ENCODE measurements around the gene ZC3H6.

The ZC3H6 gene

GRCh38 chr2:112275311-112275886 is at the start of gene ZC3H6:
TSS of gene ZC3H6 (plus strand) at chr2:112275597. CDS start at chr2:112275995, 398 bp downstream.
- DNase-seq, result peak; percentile 100

- DNase-seq, result no peak
Observed at GRCh38 chr2:112229348-112229747, 46.0 kb upstream of the ZC3H6 start.

GRCh38 chr2:112230371-112230770 is 45.0 kb upstream of the ZC3H6 start:
- no peak for DNase-seq

GRCh38 chr2:112239862-112240261 is 35.5 kb upstream of the ZC3H6 start:
- DNase-seq, result no peak

GRCh38 chr2:112242384-112242783 is 33.0 kb upstream of the ZC3H6 start:
- DNase-seq, result no peak

GRCh38 chr2:112243233-112243632 is 32.2 kb upstream of the ZC3H6 start:
- DNase-seq, result no peak

GRCh38 chr2:112244854-112245253 is 30.5 kb upstream of the ZC3H6 start:
- no peak for DNase-seq

GRCh38 chr2:112251271-112251670 is 24.1 kb upstream of the ZC3H6 start:
- DNase-seq, result no peak

GRCh38 chr2:112253261-112253815 is 22.1 kb upstream of the ZC3H6 start:
- DNase-seq, result no peak

- peak; percentile 97 for DNase-seq
Observed at GRCh38 chr2:112254466-112255240, 20.7 kb upstream of the ZC3H6 start, which contains the start of gene ZC3H8. TSS of gene ZC3H8 (minus strand) at chr2:112255042. CDS start at chr2:112254981, 61 bp downstream.

- no peak for DNase-seq
Observed at GRCh38 chr2:112255875-112256274, 19.5 kb upstream of the ZC3H6 start.

- DNase-seq, result no peak
Observed at GRCh38 chr2:112256654-112257053, 18.7 kb upstream of the ZC3H6 start.

- DNase-seq, result no peak
Observed at GRCh38 chr2:112257575-112257974, 17.8 kb upstream of the ZC3H6 start.

GRCh38 chr2:112259509-112260294 is 15.7 kb upstream of the ZC3H6 start:
- DNase-seq, result peak; percentile 76

GRCh38 chr2:112260295-112260625 is 15.1 kb upstream of the ZC3H6 start:
- DNase-seq, result no peak

GRCh38 chr2:112262876-112263275 is 12.5 kb upstream of the ZC3H6 start:
- DNase-seq, result no peak

- no peak for DNase-seq
Observed at GRCh38 chr2:112268547-112268946, 6.8 kb upstream of the ZC3H6 start.

GRCh38 chr2:112272669-112273068 is 2.7 kb upstream of the ZC3H6 start:
- DNase-seq, result no peak

- DNase-seq, result no peak
Observed at GRCh38 chr2:112273349-112273748, 2.0 kb upstream of the ZC3H6 start.

GRCh38 chr2:112275887-112276773 is 733 bp downstream of the ZC3H6 start:
- DNase-seq, result peak; percentile 73

- DNase-seq, result no peak
Observed at GRCh38 chr2:112276954-112277353, 1.6 kb downstream of the ZC3H6 start.

GRCh38 chr2:112277596-112278220 is 2.3 kb downstream of the ZC3H6 start:
- no peak for DNase-seq
